ENCODE data around the gene SCRN2. TPM values are rescaled to one million over a fixed set of nuclear protein-coding genes. Genes with fewer than 3 reads are reported as not detected.

The SCRN2 gene
- polyA plus RNA-seq, 1 donor: 26.5 TPM

DNA sequence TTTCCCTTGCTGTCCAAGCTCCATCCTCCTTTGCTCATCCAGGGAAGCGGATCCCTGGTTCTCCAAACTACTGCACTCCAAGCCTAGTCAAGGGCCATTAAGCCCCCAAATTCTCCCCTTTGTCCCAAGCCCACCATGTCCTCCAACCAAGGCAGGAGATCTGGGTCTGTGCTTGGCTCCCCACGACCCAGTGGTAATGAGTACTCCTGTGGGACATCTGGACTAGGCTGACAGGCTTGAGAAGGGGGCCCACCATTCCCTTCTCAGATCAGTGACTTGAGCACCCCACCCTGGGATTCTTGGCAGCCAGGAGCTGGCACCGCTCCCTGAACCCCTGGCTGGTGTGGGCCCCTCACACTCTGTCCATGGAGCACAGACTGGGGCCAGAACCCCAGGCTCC lies 36.6 kb downstream of the SCRN2 start:
- DNase-seq: no peak

DNA sequence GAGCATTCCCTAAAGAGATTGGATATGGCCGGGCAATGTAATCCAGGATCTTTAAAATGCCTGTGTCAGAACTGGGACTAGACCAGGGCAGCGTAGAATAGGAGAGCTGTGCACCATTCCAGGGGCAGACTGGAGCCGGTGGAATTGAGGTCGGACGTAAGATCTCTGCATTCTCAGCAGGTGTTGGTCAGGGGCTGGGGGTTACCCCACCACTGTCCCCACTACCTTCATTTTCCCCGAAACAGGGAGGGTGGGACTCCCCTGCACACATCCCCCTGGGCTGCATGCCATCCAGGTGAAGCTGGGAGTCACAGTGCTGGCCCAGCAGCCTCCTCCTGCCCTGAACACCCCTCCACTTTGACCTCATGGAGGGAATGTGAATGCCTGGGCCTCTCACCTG lies 37.3 kb downstream of the SCRN2 start:
- DNase-seq: no peak

DNA sequence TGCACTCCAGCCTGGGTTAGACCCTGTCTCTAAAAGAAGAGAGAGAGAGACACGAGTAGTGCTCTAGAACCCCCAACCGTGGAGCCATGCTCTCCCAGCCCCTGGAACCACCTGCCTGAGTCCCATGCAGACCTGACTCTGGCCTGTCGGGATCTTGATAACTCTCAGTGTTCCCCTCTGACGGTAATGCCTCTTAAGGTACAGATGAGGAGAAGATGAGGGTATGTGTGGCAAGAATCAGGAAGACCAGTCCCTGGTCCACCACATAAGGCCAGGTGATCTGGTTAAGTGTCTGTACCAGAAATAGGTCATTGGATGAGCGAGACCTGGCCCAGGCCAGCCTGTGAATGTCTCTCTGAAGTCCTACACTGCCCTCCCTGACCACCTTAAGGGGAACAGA lies 37.9 kb downstream of the SCRN2 start:
- no peak for DNase-seq

DNA sequence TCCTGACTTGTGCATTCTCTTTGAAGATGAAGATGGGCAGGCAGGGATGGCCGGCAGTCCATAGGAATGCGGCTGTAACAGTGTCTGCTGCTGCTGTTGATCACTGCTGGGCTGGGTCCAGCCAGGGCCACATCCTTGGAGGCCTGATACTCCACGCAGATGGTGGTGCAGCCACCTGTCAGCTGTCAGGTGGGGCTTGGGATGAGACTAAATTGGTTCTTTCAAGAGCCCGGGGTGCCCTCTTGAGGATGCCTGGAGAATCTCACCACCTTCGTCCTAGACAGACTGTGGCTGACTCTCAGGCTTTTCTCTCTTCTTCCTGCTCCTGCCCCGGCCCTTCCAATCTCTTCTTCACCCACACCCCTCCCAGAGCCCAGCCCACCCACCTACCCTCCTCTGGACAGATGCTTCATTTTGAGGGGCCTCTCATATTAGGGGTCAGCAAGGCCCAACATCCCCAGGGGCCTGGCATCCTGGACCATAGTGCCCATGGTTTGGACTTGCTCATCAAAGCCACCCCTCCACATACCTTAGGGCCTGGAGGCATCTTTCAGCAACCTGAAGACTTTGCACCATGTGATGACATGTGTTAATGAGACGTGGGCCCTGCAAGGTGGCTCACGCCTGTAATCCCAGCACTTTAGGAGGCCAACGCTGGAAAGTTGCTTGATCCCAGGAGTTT lies 38.6 kb downstream of the SCRN2 start:
- no peak for DNase-seq

DNA sequence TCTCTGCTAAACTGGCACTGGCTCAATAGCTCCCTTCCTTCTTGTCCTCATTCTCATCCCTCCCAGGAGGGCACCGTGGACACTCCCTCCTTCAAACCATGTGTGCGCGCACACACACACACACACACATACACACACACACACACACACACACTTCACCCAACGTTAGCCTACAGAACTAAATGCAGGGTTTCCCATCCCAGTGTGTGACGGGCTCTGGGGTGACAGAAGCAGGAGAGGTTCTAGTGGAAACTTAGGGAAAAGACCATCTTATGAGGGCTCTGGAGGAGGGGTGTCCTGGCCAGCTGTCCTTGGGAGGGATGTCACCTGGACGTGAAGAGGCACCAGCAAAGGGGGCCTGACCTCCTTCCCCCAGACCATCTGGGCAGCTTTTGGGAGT lies 39.2 kb downstream of the SCRN2 start:
- DNase-seq: no peak

DNA sequence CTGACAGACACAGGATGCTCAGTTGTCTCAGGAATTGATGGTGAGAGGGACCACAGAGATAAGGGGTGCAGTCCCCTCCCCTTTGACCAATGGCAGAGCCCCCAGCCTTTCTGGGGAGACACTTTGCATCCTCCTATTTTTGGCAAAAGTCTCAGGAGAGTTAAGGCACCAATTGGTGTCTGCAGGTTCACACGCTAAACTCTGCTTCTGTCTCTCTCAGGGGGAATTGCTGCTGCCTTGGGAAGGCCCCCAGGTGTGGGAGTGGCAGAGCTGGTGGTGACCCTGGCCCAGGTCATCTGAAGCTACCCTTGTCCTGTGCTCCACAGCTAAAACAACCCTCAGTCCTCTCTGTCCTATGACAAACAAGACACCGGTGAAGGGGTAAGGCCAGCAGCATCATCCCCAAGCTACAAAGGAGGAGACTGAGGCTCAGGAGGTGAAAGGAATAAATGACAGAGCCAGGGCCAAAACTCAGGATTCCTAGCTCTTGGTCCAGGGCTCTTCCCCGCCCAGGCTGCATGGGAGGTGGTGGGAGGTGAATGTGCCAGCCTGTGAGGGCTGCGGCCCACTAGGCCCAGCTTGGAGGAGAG lies 39.8 kb downstream of the SCRN2 start:
- DNase-seq: no peak

DNA sequence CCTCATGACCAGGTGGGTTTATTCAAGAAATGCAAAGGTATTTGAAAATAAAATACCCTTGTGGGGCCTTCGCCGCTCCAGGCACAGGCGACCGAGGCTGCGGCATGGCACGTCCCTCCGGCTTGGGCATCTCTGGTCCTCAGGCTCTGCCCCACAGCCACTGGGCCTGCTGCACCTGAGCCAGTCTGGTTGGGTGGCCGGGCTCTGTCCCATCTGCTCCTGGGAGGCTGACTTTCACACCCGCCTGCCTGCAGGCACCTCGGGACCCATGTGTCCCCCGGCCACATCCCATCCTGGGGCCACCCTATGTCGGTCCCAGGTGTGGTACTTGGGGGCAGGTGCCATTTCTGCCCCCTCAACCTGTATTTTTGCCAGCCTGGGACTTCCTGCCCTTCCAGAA lies 40.4 kb downstream of the SCRN2 start:
- DNase-seq: no peak

DNA sequence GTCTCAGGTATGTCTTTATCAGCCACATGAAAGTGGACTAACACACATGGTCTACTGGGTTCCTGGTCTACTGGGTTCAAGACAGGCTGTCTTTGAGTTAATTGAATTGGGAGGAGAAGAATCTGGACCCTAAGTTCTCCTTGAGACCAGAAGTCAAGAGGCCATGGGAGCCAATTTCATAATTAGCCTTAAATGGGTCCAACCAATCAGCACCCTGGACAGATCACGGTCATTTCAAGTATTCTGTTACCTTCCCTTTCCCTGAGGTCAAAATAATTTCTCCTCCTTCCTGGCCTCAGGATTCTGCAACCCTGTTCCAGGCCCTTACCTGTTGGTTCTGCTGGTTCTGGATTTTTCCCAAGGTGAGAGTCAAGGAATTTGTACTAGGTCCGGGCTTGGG lies 43.3 kb downstream of the SCRN2 start:
- no peak for DNase-seq

DNA sequence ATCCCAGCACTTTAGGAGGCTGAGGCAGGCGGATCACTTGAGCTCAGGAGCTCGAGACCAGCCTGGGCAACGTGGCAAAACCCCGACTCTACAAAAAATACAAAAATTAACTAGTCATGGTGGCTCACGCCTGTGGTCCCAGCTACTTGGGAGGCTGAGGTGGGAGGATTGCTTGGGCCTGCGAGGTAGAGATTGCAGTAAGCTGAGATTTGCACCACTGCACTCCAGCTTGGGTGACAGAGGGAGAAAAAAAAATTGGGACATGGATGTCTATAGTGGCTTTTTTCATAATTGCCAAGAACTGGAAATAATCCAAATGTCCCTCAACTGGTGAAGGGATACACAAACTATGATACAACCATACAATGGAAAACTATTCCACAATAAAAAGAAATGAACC lies 48.1 kb downstream of the SCRN2 start:
- no peak for DNase-seq

DNA sequence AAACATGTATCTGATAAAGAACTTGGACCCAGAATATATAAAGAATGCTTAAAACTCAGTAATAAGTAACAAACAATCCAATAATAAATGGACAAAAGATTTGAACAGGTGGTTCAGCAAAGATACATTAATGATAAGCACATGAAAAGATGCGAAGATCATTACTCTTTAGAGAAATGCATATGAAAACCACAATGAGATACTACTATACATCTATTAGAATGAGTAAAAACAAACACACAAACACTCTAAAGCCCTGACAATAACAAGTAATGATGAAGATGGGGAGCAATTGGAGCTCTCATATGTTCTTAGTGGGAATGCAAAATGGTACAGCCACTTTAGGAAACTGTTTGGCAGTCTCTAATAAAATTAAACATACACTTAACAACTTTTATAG lies 48.6 kb downstream of the SCRN2 start:
- no peak for DNase-seq

DNA sequence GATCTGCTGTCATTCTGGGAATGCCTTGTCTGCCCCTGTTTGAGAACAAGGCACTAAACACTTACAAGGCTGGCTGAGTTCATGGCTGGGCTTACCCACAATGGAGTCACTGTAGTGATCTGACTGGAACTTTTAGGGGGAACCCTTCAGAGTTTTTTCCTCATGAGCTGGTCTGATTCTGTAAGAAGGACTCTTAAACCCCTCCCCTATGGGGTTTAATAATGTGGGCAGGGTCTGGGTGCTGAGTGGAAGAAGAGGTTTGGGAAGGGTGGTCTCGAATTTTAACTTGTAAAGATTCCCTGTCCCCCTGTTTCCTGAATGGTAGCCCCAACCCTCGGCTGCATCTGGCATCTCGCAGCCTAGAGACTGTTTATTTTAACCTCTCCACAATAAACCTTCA lies 50.0 kb downstream of the SCRN2 start:
- DNase-seq: no peak

DNA sequence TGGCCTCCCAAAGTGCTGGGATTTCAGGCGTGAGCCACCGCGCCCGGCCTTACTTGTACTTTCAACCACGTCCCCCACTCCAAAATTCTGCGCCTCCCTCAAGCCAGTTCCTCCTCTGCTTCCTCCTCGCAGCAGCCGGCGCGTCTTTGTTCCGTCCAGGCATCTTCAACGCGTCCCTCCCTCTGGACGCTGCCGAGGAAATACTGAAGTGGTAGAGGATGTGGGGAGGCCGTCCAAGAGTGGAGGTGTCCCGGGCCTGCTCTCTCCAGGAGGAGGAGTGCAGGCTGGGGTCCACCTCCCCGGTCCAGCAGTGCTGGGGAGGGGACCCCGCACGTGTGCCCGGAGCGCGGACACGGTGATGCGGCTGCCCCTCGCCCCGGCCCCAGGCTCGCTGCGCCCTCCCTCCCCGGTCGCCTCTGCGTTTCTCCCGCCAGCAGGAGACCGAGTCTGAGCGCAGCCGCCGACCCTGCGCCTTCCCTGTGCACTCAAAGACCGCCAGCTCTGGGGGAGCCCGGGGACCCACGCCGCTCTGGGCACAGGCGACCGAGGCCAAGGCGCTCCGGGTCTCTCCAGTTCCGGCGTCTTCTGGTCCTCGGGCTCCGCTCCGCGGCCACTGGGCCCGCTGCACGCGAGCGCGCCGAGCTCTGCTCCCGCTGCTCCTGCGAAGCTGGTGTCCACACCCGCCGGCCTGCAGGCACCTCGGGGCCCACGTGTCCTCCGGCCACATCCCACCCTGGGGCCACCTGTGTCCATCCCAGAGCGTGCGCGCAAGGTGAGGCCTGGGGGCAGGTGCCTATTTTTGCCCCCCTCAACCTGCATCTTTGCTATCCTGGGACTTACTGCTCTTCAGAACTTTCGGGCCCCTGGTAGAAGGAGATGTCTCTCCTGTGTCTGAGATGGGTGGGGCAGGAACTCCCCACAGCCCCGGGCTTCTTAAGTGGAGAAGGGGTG lies 51.2 kb downstream of the SCRN2 start:
- peak; percentile 29 for DNase-seq

Other genes with a start within 250 kb of the SCRN2 start
- 144 TPM for gene KPNB1, start 191.4 kb downstream of the SCRN2 start, polyA plus RNA-seq (ENCODE audit: insufficient read length)
- 38.6 TPM for gene TBKBP1, start 147.1 kb downstream of the SCRN2 start, polyA plus RNA-seq (ENCODE audit: insufficient read length)
- 0.15 TPM for gene TBX21, start 108.0 kb downstream of the SCRN2 start, polyA plus RNA-seq (ENCODE audit: insufficient read length)
- 16.1 TPM for gene OSBPL7, start 19.5 kb downstream of the SCRN2 start, polyA plus RNA-seq (ENCODE audit: insufficient read length)
- 68.7 TPM for gene MRPL10, start 9.7 kb downstream of the SCRN2 start, polyA plus RNA-seq (ENCODE audit: insufficient read length)
- 1.5 TPM for gene LRRC46, start 9.6 kb downstream of the SCRN2 start, polyA plus RNA-seq (ENCODE audit: insufficient read length)
- gene SP6, start 9.9 kb upstream of the SCRN2 start, polyA plus RNA-seq (ENCODE audit: insufficient read length): 0.93 TPM
- 19.0 TPM for gene SP2, start 55.0 kb upstream of the SCRN2 start, polyA plus RNA-seq (ENCODE audit: insufficient read length)
- gene PNPO, start 100.3 kb upstream of the SCRN2 start, polyA plus RNA-seq (ENCODE audit: insufficient read length): 11.2 TPM
- not detected for gene PRR15L, start 116.6 kb upstream of the SCRN2 start, polyA plus RNA-seq (ENCODE audit: insufficient read length)
- 74.7 TPM for gene CDK5RAP3, start 129.8 kb upstream of the SCRN2 start, polyA plus RNA-seq (ENCODE audit: insufficient read length)
- gene COPZ2, start 196.5 kb upstream of the SCRN2 start, polyA plus RNA-seq (ENCODE audit: insufficient read length): 39.1 TPM
- 302 TPM for gene NFE2L1, start 207.1 kb upstream of the SCRN2 start, polyA plus RNA-seq (ENCODE audit: insufficient read length)

Measured in hindlimb muscle (tissue), 1 donor.